Measurements from ENCODE around the gene RUFY3.
"Not testable (repeated sequence)": the region's sequence is repeated elsewhere in the genome, so short reads cannot be mapped to it uniquely, and the experiment has no call there.

Gene RUFY3

GRCh38 chr4:70721747-70722146 lies at the start of gene RUFY3:
Gene RUFY3 (plus strand): TSS chr4:70721964. CDS start chr4:70722574, 610 bp downstream.
- in situ Hi-C loops (cut with HindIII; ENCODE audit: low sequenced_read_pairs), result no loop called here

GRCh38 chr4:70674191-70674590 lies 47.6 kb upstream of the RUFY3 start:
- in situ Hi-C loops (cut with HindIII; ENCODE audit: low sequenced_read_pairs), result no loop called here

GRCh38 chr4:70674731-70675130 lies 47.0 kb upstream of the RUFY3 start:
- in situ Hi-C loops (cut with HindIII; ENCODE audit: low sequenced_read_pairs), result no loop called here

GRCh38 chr4:70676554-70677090 lies 45.1 kb upstream of the RUFY3 start:
- in situ Hi-C loops (cut with HindIII; ENCODE audit: low sequenced_read_pairs), result no loop called here

GRCh38 chr4:70678383-70678999 lies 43.3 kb upstream of the RUFY3 start:
- in situ Hi-C loops (cut with HindIII; ENCODE audit: low sequenced_read_pairs), result no loop called here

GRCh38 chr4:70680934-70681333 lies 40.8 kb upstream of the RUFY3 start:
- in situ Hi-C loops (cut with HindIII; ENCODE audit: low sequenced_read_pairs), result no loop called here

- in situ Hi-C loops (cut with HindIII; ENCODE audit: low sequenced_read_pairs), result no loop called here
These were observed 40.1 kb upstream of the RUFY3 start for GRCh38 chr4:70681704-70682103.

GRCh38 chr4:70682142-70682541 lies 39.6 kb upstream of the RUFY3 start:
- in situ Hi-C loops (cut with HindIII; ENCODE audit: low sequenced_read_pairs), result not testable (repeated sequence)

GRCh38 chr4:70687392-70687791 lies 34.4 kb upstream of the RUFY3 start:
- in situ Hi-C loops (cut with HindIII; ENCODE audit: low sequenced_read_pairs), result no loop called here

GRCh38 chr4:70687821-70688794 lies 33.7 kb upstream of the RUFY3 start, which contains the start of gene UTP3:
Gene UTP3 (plus strand): TSS chr4:70688532. CDS start chr4:70688678, 146 bp downstream.
- in situ Hi-C loops (cut with HindIII; ENCODE audit: low sequenced_read_pairs), result no loop called here

GRCh38 chr4:70688795-70689231 lies 33.0 kb upstream of the RUFY3 start:
- in situ Hi-C loops (cut with HindIII; ENCODE audit: low sequenced_read_pairs), result no loop called here

GRCh38 chr4:70691661-70692060 lies 30.1 kb upstream of the RUFY3 start:
- in situ Hi-C loops (cut with HindIII; ENCODE audit: low sequenced_read_pairs), result no loop called here

GRCh38 chr4:70694633-70695032 lies 27.1 kb upstream of the RUFY3 start:
- in situ Hi-C loops (cut with HindIII; ENCODE audit: low sequenced_read_pairs), result not testable (repeated sequence)

GRCh38 chr4:70698435-70698834 lies 23.3 kb upstream of the RUFY3 start:
- in situ Hi-C loops (cut with HindIII; ENCODE audit: low sequenced_read_pairs), result not testable (repeated sequence)

- in situ Hi-C loops (cut with HindIII; ENCODE audit: low sequenced_read_pairs), result no loop called here
These were observed 21.1 kb upstream of the RUFY3 start for GRCh38 chr4:70700712-70701111.

GRCh38 chr4:70701271-70701670 lies 20.5 kb upstream of the RUFY3 start:
- in situ Hi-C loops (cut with HindIII; ENCODE audit: low sequenced_read_pairs), result no loop called here

- in situ Hi-C loops (cut with HindIII; ENCODE audit: low sequenced_read_pairs), result not testable (repeated sequence)
These were observed 19.2 kb upstream of the RUFY3 start for GRCh38 chr4:70702592-70702991.

GRCh38 chr4:70703619-70704214 lies 18.0 kb upstream of the RUFY3 start:
- in situ Hi-C loops (cut with HindIII; ENCODE audit: low sequenced_read_pairs), result no loop called here

GRCh38 chr4:70704215-70704930 lies 17.4 kb upstream of the RUFY3 start:
- in situ Hi-C loops (cut with HindIII; ENCODE audit: low sequenced_read_pairs), result no loop called here

GRCh38 chr4:70704931-70705182 lies 16.9 kb upstream of the RUFY3 start:
- in situ Hi-C loops (cut with HindIII; ENCODE audit: low sequenced_read_pairs), result no loop called here
